ENCODE data around the gene SPAG7.
"Not testable (repeated sequence)": the region's sequence is repeated elsewhere in the genome, so short reads cannot be mapped to it uniquely, and the experiment has no call there.

The SPAG7 gene

DNA sequence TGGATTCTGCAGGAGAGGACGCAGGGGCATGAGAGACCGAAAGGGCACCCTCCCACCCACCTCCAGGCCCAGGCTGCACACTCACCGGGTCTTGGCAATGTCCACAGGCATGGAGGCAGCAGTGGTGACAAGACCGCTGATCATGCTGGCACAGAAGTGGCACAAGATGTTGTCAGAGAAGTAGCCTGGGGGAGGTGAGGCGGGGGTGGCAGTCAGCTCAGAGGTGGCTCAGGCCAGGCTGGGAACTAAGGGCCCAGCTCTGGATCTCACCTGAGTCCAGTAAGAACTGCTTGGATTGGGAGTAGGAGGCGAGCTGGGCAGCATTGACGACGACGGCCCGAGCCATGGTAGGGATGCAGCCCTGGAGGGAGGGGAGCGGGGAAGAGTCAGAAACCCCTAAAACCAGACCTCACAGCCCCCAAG is 29.5 kb downstream of the SPAG7 start:
- no peak for DNase-seq (ENCODE audit: low read depth in 2 of 2)

DNA sequence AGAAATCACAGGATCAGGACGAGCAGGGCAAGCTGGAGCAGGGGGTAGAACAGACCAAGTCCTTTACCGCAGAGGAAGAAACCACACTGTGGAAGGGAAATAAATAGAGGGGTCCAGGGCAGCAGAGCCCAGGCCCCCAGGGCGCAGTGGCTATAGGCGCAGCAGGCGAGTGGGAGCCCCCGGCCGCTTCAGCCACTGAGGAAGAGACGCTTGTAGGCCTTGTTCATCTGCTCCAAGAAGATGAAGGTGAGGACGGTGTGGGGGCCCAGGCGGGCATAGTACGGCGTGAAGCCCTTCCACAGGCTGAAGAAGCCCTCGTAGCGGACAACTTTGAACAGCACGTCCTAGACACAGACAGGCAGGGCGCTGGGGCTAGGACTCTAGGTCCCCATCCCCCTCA is 30.1 kb downstream of the SPAG7 start:
- no peak for DNase-seq (ENCODE audit: low read depth in 2 of 2)

DNA sequence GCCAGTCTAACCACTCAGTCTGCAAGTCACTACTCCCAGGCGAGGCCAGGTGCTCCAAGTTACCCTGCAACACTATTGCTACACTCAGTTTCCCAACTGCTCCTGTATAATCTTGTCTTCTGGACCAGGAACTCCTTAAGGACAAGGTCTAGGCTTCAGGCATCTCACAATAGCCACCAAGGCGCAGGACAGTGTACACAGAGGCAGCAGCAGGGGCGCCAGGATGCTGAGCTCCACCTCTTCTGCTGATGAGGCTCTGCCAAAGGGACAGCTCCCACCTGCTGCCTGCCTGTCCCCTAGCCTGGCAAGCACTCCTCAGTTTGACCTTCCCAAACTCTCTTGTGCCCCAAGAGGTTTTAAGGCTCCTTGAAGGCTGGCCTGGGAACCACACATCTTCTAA is 31.2 kb downstream of the SPAG7 start:
- DNase-seq (ENCODE audit: low read depth in 2 of 2): no peak

DNA sequence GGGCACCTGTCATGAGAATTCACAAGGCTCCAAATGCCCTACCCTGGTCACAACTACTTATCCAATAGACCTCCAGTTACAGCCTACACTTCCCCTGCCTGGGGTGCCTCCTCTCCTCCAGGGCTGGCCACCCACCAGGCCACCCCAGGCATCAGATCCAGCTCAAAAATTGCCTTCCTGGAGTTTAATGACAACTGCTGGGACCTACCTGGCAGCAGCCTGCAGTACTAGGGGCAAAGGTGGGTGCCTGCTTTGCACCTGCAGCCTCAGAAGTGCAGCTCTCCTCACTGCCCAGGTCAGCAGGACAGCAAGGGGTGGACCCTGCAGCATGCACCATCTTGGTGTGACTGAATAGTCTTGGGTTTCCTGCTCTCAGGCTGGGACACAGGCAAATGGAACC is 32.0 kb downstream of the SPAG7 start:
- DNase-seq (ENCODE audit: low read depth in 2 of 2): no peak

DNA sequence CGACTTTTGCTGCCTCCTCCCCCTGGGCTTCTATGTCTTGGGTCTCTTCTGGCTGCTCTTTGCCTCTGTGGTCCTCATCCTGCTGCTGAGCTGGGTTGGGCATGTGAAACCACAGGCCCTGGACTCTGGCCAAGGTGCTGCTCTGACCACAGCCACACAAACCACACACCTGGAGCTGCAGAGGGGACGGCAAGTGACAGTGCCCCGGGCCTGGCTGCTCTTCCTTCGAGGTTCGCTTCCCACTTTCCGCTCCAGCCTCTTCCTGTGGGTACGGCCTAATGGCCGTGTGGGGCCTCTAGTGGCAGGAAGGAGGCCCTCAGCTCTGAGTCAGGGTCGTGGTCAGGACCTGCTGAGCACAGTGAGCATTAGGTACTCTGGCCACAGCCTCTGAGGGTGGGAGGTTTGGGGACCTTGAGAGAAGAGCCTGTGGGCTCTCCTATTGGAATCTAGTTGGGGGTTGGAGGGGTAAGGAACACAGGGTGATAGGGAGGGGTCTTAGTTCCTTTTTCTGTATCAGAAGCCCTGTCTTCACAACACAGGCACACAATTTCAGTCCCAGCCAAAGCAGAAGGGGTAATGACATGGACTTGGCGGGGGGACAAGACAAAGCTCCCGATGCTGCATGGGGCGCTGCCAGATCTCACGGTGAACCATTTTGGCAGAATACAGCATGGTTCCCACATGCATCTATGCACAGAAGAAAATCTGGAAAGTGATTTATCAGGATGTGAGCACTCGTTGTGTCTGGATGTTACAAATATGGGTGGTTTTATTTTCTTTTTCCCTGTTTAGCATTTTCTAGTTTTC is 33.2 kb downstream of the SPAG7 start:
- DNase-seq (ENCODE audit: low read depth in 2 of 2): no peak

DNA sequence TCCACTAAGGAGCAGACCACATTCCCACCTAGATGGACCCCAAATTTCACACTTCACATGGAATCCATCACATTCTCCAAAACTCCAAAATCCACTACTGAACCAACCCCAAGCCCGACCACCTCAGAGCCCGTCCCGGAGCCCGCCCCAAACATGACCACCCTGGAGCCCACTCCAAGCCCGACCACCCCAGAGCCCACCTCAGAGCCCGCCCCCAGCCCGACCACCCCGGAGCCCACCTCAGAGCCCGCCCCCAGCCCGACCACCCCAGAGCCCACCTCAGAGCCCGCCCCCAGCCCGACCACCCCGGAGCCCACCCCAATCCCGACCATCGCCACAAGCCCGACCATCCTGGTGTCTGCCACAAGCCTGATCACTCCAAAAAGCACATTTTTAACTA is 34.0 kb downstream of the SPAG7 start:
- DNase-seq (ENCODE audit: low read depth in 2 of 2): no peak

DNA sequence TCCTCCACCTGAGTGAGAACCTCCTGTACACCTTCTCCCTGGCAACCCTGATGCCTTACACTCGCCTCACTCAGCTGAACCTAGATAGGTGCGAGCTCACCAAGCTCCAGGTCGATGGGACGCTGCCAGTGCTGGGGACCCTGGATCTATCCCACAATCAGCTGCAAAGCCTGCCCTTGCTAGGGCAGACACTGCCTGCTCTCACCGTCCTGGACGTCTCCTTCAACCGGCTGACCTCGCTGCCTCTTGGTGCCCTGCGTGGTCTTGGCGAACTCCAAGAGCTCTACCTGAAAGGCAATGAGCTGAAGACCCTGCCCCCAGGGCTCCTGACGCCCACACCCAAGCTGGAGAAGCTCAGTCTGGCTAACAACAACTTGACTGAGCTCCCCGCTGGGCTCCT is 34.9 kb downstream of the SPAG7 start:
- DNase-seq (ENCODE audit: low read depth in 2 of 2): no peak

DNA sequence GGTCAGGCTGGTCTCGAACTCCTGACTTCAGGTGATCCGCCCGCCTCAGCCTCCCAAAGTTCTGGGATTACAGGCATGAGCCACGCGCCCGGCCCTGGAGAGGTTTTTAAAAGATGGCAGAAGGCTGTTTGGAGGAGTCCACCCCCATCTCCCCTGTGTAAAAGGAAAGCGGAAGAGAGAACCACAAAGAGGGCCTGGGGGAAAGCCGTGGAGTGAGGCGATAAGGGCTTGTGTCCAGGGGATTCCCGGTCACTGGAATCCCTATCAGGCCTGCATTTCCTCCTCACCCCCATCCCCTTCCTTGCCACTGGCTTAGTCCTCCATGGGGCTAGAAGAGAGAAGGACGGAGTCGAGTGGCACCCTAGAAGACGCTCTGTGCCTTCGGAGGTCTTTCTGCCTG is 35.7 kb downstream of the SPAG7 start, which contains the start of gene GP1BA:
GP1BA (plus strand) TSS at position 315 of the 400 bp plus-strand sequence. CDS start 328 bp downstream, outside the sequence.
- no peak for DNase-seq (ENCODE audit: low read depth in 2 of 2)

DNA sequence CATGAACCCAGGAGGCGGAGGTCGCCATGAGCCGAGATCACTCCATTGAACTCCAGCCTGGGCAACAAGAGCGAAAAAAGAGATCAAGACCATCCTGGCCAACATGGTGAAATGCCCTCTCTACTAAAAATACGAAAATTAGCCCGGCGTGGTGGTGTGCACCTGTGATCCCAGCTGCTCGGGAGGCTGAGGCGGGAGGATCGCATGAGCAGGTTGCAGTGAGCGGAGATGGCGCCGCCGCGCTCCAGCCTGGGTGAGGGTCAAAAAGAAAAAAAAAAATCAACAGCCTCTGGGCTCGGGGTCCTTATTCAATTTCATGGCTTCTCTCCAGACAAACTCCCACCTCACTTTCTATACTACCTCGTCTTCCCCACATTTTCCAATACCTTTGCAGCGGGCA is 38.7 kb downstream of the SPAG7 start:
- DNase-seq (ENCODE audit: low read depth in 2 of 2): no peak

DNA sequence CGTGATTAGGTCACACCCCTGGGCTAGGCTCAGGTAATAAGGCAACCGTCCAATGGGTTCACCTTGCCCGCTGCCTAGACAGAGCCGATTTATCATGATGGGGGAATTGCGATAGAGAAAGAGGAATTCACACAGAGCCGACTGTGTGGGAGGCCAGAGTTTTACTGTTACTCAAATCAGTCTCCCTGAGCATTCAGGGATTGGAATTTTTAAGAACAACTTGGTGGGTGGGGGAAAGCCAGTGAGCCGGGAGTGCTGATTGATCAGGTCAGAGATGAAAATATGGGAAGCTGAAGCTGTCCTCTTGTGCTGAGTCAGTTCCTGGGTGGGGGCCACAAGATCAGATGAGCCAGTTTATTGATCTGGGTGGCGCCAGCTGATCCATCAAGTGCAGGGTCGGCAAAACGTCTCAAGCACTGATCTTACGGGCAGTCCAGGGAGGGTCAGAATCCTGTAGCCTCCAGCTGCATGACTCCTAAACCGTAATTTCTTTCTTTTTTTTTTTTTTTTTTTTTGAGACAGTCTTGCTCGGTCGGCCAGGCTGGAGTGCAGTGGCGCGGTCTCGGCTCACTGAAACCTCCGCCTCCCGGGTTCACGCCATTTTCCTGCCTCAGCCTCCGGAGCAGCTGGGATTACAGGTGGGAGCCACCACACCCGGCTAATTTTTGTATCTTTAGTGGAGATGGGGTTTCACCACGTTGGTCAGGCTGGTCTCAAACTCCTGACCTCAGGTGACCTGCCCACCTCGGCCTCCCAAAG is 40.9 kb downstream of the SPAG7 start:
- DNase-seq (ENCODE audit: low read depth in 2 of 2): not testable (repeated sequence)

DNA sequence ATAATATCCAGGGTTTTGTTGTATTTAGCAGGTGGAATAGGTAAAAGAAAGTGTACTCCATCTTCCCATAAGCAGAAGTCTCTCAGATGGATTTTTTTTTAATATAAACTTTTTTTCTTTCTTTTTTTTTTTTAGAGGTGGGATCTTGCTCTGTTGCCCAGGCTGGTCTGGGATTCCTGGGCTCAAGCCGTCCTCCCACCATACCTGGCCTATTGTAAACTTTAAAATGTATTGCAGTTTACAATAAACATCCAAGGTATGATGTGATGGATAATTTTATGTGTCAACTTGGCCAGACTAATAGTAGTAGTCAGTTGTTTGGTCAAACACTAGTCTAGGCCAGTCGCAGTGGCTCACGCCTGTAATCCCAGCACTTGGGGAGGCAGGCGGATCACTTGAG is 46.3 kb downstream of the SPAG7 start:
- no peak for DNase-seq (ENCODE audit: low read depth in 2 of 2)

DNA sequence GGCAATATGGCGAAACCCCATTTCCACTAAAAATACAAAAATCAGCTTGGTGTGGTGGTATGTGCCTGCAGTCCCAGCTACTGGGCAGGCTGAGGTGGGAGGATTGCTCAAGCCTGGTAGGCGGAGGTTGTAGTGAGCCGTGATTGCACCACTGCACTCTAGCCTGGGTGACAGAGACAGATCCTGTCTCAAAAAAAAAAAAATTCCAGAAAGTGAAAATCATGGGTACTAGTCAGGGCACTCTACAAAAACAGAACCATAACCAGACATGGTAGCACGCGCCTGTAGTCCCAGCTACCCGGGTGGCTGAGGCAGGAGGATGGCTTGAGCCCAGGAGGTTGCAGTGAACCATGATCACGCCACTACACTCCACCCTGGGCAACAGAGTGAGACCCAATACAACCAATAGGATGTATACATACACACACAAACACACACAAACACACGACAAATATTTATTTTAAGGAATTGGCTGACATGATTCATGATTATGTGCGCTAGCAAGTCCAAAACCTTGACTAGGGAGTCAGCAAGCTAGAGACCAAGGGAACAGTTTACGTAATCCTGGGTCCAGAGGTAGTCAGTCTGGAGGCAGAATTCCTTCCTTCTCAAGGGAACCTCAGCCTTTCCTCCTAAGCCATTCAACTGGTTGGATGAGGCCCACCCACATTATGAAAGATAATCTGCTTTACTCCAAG is 47.1 kb downstream of the SPAG7 start:
- no peak for DNase-seq (ENCODE audit: low read depth in 2 of 2)

DNA sequence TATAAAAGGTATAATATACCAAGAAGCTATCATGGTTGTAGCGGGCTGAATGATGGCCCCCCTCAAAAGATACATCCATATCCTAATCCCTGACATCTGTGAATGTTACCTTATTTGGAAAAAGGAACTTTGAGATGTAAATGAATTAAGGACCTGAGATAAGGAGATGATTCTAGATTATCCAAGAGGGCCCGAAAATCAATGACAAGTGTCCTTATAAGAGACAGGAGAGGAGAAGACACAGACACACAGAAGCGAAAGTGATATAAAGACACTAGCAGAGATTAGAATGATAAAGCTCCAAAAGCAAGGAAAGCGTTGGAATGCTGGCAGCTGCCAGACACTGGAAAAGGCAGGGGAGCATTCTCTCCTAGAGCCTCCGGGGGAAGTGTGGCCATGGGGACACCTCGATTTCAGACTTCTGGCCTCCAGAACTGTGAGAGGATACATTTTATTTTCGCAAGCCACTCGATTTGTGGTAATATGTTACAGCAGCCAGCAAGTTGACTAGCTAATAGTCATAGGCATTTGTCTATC is 48.0 kb downstream of the SPAG7 start:
- DNase-seq (ENCODE audit: low read depth in 2 of 2): no peak

DNA sequence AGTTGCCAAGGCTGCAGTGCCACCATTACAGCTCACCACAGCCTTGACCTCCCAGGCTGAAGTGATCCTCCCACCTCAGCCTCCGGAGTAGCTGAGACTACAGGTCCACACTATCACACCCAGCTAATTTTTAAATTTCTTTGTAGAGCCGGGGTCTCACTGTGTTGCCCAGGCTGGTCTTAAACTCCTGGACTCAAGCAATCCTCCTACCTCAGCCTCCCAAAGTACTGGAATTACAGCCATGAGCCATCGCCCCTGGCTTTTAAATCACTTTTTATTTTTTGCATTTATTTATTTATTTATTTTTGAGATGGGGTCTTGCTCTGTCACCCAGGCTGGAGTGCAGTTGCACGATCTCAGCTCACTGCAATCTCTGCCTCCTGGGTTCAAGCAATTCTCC is 53.1 kb downstream of the SPAG7 start:
- not testable (repeated sequence) for DNase-seq (ENCODE audit: low read depth in 2 of 2)

DNA sequence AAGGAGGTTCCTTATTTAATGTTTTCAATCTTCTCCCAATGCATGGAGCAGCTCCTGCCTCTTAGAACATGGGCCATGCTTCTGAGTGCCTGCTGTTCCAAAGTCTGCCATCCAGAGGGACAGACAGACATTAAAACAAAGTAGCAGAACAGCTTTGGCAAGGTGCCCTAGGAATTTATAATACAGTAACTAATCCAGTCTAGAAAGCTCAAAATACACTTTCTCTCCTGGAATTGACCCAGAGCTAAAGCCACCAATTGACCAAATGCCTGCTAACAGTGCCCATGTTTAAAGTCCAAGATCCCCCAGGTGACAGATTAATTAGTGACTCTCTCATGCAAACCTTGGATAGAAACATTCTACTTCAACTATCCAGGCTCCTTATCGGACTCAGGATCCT is 53.6 kb downstream of the SPAG7 start:
- DNase-seq (ENCODE audit: low read depth in 2 of 2): no peak
